K562 (cell line): ENCODE measurements around the gene TSPYL6.

Experiments used
- CTCF ChIP-seq, 3 experiments: IDR thresholded peaks in 2 of 3; conservative IDR thresholded peaks in 1 of 3; 2 replicates each; pipeline ENCODE4 v1.5.1; 2011 to 2012; ENCODE audit warnings: low read length in 3 of 3, mild to moderate bottlenecking in 3 of 3, control low read depth in 2 of 3, improper control_type of control experiment in 1 of 3, inconsistent platforms in 1 of 3, low read depth in 1 of 3, mixed read lengths in 1 of 3, moderate library complexity in 1 of 3; ENCODE audit not compliant: insufficient read depth in 2 of 3
- HMGN3 ChIP-seq: IDR thresholded peaks from 2 replicates; pipeline ENCODE4 v1.6.1; 2011; ENCODE audit warnings: borderline replicate concordance, low read depth, mild to moderate bottlenecking, mixed read lengths, low read length; ENCODE audit not compliant: insufficient read length; ENCODE audit errors: extremely low read depth
- MXI1 ChIP-seq: IDR thresholded peaks from 2 replicates; pipeline ENCODE4 v1.6.1; 2011; ENCODE audit warnings: low read depth, mild to moderate bottlenecking, improper control_type of control experiment, low read length
- PHF21A ChIP-seq: fragments of 450-650 bp; IDR thresholded peaks from 2 replicates; pipeline ENCODE4 v1.6.1; 2017; ENCODE audit warnings: low read depth, borderline replicate concordance
- POLR2A ChIP-seq: fragments of 450-650 bp; conservative IDR thresholded peaks from 2 replicates; pipeline ENCODE4 v1.6.1; 2016
- POLR2AphosphoS2 ChIP-seq: IDR thresholded peaks from 2 replicates; pipeline ENCODE4 v1.6.1; 2012; ENCODE audit warnings: low read length, improper control_type of control experiment
- ZBTB17 ChIP-seq: fragments of 450-650 bp; formaldehyde crosslinking; IDR thresholded peaks from 2 replicates; pipeline ENCODE4 v1.4.0; 2020; ENCODE audit warnings: mild to moderate bottlenecking
- ZFP36 ChIP-seq: fragments of 150-350 bp; IDR thresholded peaks from 2 replicates; pipeline ENCODE4 v1.6.1; 2018; ENCODE audit warnings: low read length, low read depth; ENCODE audit not compliant: partially characterized antibody
- ZNF274 ChIP-seq: IDR thresholded peaks from 2 replicates; pipeline ENCODE4 v1.6.1; 2011; ENCODE audit warnings: low read depth, mild to moderate bottlenecking, low read length, moderate library complexity, borderline replicate concordance

- TF ChIP-seq CTCF (IDR thresholded peaks at IDR 0.05 in 2 of 3, conservative IDR thresholded peaks at IDR 0.05 in 1 of 3; ENCODE audit: insufficient read depth in 2 of 3, low read depth in 1 of 3, low read length in 3 of 3) = peak; percentile 27 to 68 (median 64); a peak in 4 of 6 replicates
- no peak for TF ChIP-seq POLR2A
- TF ChIP-seq ZFP36 = no peak
- TF ChIP-seq POLR2AphosphoS2 = no peak
- no peak for TF ChIP-seq PHF21A
- no peak for TF ChIP-seq HMGN3
- TF ChIP-seq ZNF274 = no peak
- TF ChIP-seq MXI1 = no peak
- no peak for TF ChIP-seq ZBTB17 (CRISPR knock-in tag)
These were observed 49.4 kb downstream of the TSPYL6 start for GRCh38 chr2:54206596-54206995.
